SK-N-SH (cell line): ENCODE measurements around the gene UNC13B. TPM values are rescaled to one million over a fixed set of nuclear protein-coding genes. Genes with fewer than 3 reads are reported as not detected.
"Not testable (repeated sequence)": the region's sequence is repeated elsewhere in the genome, so short reads cannot be mapped to it uniquely, and the experiment has no call there.

ENCODE experiments used
- CTCF ChIA-PET: fragments of 300-600, 350-600 bp; formaldehyde crosslinking; extraction: SDS; loops from one replicate; lab custom pipeline; 2021; lab: Yijun Ruan, JAX
- POLR2A ChIA-PET: fragments of 350-600 bp; sonication (Branson Sonifier 250); formaldehyde crosslinking; extraction: SDS; loops from one replicate; lab custom pipeline; 2020; ENCODE audit warnings: antibody characterized with exemption, inconsistent platforms; lab: Yijun Ruan, JAX
- DNase-seq: peaks from one replicate; pipeline ENCODE4 v3.0.0; 2012
- H2AFZ ChIP-seq: fragments of 200-600 bp; sonication (generic); 2 replicates; pipeline ENCODE4 v1.8.1; 2016; ENCODE audit warnings: antibody characterized with exemption, mild to moderate bottlenecking, low read depth
- H3F3A ChIP-seq: fragments of 200-600 bp; sonication (generic); replicated peaks from 2 replicates; pipeline ENCODE3; 2016; ENCODE audit warnings: antibody characterized with exemption, mild to moderate bottlenecking; ENCODE audit not compliant: insufficient read depth
- H3K27ac ChIP-seq, 2 experiments: fragments of 200-500 bp in 1 of 2; fragments of 200-600 bp in 1 of 2; sonication (Bioruptor generic) in 1 of 2; sonication (generic), shearing (Covaris generic) in 1 of 2; 2 replicates each; pipeline versions ENCODE4 v1.5.1 to v1.6.1; 2014 to 2016; ENCODE audit warnings: low read depth in 2 of 2, inconsistent platforms in 1 of 2, low read length in 1 of 2, mild to moderate bottlenecking in 1 of 2, mixed read lengths in 1 of 2
- H3K27me3 ChIP-seq: fragments of 200-600 bp; sonication (generic), shearing (Covaris generic); 2 replicates; pipeline ENCODE4 v1.6.1; 2016; ENCODE audit warnings: mixed run types; ENCODE audit not compliant: insufficient read depth
- H3K36me3 ChIP-seq, 2 experiments: fragments of 200-500 bp in 1 of 2; fragments of 200-600 bp in 1 of 2; sonication (Bioruptor generic) in 1 of 2; sonication (generic) in 1 of 2; replicated peaks in 1 of 2; 2 replicates each; pipeline versions ENCODE3 to v1.5.1; 2014 to 2016; ENCODE audit warnings: low read length in 1 of 2, mild to moderate bottlenecking in 1 of 2; ENCODE audit not compliant: insufficient read depth in 2 of 2, control insufficient read depth in 1 of 2
- H3K4me1 ChIP-seq, 2 experiments: fragments of 200-500 bp in 1 of 2; fragments of 200-600 bp in 1 of 2; sonication (Bioruptor generic) in 1 of 2; sonication (generic), shearing (Covaris generic) in 1 of 2; 2 replicates each; pipeline versions ENCODE4 v1.5.1 to v1.6.1; 2014 to 2016; ENCODE audit warnings: low read depth in 1 of 2, low read length in 1 of 2, mixed run types in 1 of 2; ENCODE audit not compliant: insufficient read depth in 2 of 2, control insufficient read depth in 1 of 2
- H3K4me2 ChIP-seq: fragments of 200-600 bp; sonication (generic), shearing (Covaris generic); 2 replicates; pipeline ENCODE4 v1.6.1; 2017; ENCODE audit warnings: mixed run types
- H3K4me3 ChIP-seq, 2 experiments: fragments of 200-500 bp in 1 of 2; fragments of 200-600 bp in 1 of 2; sonication (Bioruptor generic) in 1 of 2; sonication (generic), shearing (Covaris generic) in 1 of 2; 2 replicates each; pipeline versions ENCODE4 v1.5.1 to v1.8.1; 2014 to 2016; ENCODE audit warnings: low read depth in 2 of 2, inconsistent platforms in 1 of 2, low read length in 1 of 2, mild to moderate bottlenecking in 1 of 2, mixed read lengths in 1 of 2, moderate library complexity in 1 of 2
- H3K79me2 ChIP-seq: fragments of 200-600 bp; sonication (generic); 2 replicates; pipeline ENCODE4 v1.8.1; 2017; ENCODE audit warnings: mild to moderate bottlenecking; ENCODE audit not compliant: insufficient read depth
- H3K9ac ChIP-seq: fragments of 200-600 bp; sonication (generic); 2 replicates; pipeline ENCODE4 v1.6.1; 2017; ENCODE audit warnings: mixed run types
- H3K9me2 ChIP-seq: fragments of 200-600 bp; sonication (generic); 2 replicates; pipeline ENCODE4 v1.6.1; 2017; ENCODE audit warnings: mixed run types
- H3K9me3 ChIP-seq: fragments of 200-600 bp; sonication (generic); 2 replicates; pipeline ENCODE4 v1.6.1; 2017; ENCODE audit warnings: mixed run types, mild to moderate bottlenecking, moderate library complexity
- H4K20me1 ChIP-seq: fragments of 200-600 bp; sonication (generic); 2 replicates; pipeline ENCODE4 v1.6.1; 2017; ENCODE audit warnings: mild to moderate bottlenecking, mixed run types; ENCODE audit not compliant: insufficient read depth
- CHD2 ChIP-seq: fragments of 150-350 bp; IDR thresholded peaks from 2 replicates; pipeline ENCODE4 v1.6.1; 2018; ENCODE audit warnings: low read length; ENCODE audit not compliant: partially characterized antibody
- ELF1 ChIP-seq: IDR thresholded peaks from 2 replicates; pipeline ENCODE4 v1.4.0; 2012
- FOXM1 ChIP-seq: IDR thresholded peaks from 2 replicates; pipeline ENCODE4 v1.4.0; 2012; ENCODE audit warnings: low read depth, mild to moderate bottlenecking
- GABPA ChIP-seq: IDR thresholded peaks from 2 replicates; pipeline ENCODE4 v1.4.0; 2012; ENCODE audit warnings: low read depth, mild to moderate bottlenecking
- JUND ChIP-seq: IDR thresholded peaks from 2 replicates; pipeline ENCODE4 v1.4.0; 2012
- MEF2A ChIP-seq: IDR thresholded peaks from 2 replicates; pipeline ENCODE4 v1.4.0; 2012; ENCODE audit warnings: low read depth, borderline replicate concordance
- NFIC ChIP-seq: IDR thresholded peaks from 2 replicates; pipeline ENCODE4 v1.4.0; 2012; ENCODE audit warnings: borderline replicate concordance
- POLR2AphosphoS5 ChIP-seq: IDR thresholded peaks from 2 replicates; pipeline ENCODE4 v1.6.1; 2012; ENCODE audit warnings: low read depth, low read length
- RXRA ChIP-seq: IDR thresholded peaks from 2 replicates; pipeline ENCODE4 v1.4.0; 2012; ENCODE audit warnings: low read depth, mild to moderate bottlenecking, borderline replicate concordance
- SIN3A ChIP-seq: IDR thresholded peaks from 2 replicates; pipeline ENCODE4 v1.6.1; 2012; ENCODE audit warnings: low read depth, mild to moderate bottlenecking, low read length, moderate library complexity, borderline replicate concordance
- SMC3 ChIP-seq: IDR thresholded peaks from 2 replicates; pipeline ENCODE4 v1.6.1; 2012; ENCODE audit warnings: low read depth, low read length, improper control_type of control experiment
- WGBS: methylation state at CpG from one replicate; pipeline ENCODE4 v1.1.6; 2017; ENCODE audit warnings: low lambda C conversion rate; 5-methylcytosine and 5-hydroxymethylcytosine counted together
- polyA plus RNA-seq, 3 experiments: library from polyadenylated mRNA; depleted of rRNA; stranded (reverse); fragments of >200 nt; gene quantifications; 2 replicates each; pipeline ENCODE4 v1.2.3, GENCODE V29; 2012
- TF ChIP-seq, protein P1 (sequence below): fragments of 200-600 bp; sonication (generic); IDR thresholded peaks from 2 replicates; pipeline ENCODE4 v1.6.1; 2017; ENCODE audit warnings: antibody characterized with exemption, mild to moderate bottlenecking, moderate library complexity
- TF ChIP-seq, protein P2 (sequence below): fragments of 150-350 bp; IDR thresholded peaks from 2 replicates; pipeline ENCODE4 v1.6.1; 2016; ENCODE audit warnings: mild to moderate bottlenecking, low read depth, low read length
- TF ChIP-seq, protein P3 (sequence below): fragments of 150-350 bp; IDR thresholded peaks from 2 replicates; pipeline ENCODE4 v1.6.1; 2017; ENCODE audit warnings: antibody characterized with exemption, low read length, low read depth, borderline replicate concordance

Gene UNC13B
- polyA plus RNA-seq, 1 of the 3 experiments (the other 2 are of a cell fraction) = 8.1 TPM

DNA sequence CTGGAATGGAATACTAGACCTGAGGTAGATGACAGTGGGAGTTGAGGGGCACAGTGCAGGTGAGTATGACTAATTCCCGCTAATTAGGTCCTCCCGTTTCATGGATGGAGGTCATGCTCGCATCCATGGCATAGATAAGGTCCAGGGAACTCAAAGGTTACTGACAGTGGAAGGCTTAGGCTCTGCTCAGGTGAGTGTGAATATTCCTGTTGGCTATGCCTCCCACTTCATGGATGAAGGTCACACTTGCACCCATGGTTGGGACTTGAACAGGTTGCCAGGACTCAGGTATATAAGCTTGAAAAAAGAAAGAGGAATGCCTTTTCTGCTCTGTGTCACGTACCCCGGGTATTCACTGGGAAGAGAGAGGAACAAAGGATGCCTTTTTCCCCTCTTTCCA, 19.8 kb upstream of the UNC13B start:
- no peaks in the 10 kb centered on the region for H3K36me3 ChIP-seq
- H3K9me3 ChIP-seq = no peaks in the 10 kb centered on the region
- no peaks in the 10 kb centered on the region for H3F3A ChIP-seq
- H2AFZ ChIP-seq = no peak overlapping the region
- TF ChIP-seq SMC3 (no peak), SIN3A (no peak), JUND (no peak), NFIC (no peak), ELF1 (no peak)
- TF ChIP-seq, protein P1, sequence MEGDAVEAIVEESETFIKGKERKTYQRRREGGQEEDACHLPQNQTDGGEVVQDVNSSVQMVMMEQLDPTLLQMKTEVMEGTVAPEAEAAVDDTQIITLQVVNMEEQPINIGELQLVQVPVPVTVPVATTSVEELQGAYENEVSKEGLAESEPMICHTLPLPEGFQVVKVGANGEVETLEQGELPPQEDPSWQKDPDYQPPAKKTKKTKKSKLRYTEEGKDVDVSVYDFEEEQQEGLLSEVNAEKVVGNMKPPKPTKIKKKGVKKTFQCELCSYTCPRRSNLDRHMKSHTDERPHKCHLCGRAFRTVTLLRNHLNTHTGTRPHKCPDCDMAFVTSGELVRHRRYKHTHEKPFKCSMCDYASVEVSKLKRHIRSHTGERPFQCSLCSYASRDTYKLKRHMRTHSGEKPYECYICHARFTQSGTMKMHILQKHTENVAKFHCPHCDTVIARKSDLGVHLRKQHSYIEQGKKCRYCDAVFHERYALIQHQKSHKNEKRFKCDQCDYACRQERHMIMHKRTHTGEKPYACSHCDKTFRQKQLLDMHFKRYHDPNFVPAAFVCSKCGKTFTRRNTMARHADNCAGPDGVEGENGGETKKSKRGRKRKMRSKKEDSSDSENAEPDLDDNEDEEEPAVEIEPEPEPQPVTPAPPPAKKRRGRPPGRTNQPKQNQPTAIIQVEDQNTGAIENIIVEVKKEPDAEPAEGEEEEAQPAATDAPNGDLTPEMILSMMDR = no peak
- CTCF ChIA-PET = no interaction called here
- WGBS = 1% methylated on average over 5 of the region's 5 CpGs
- H3K9ac ChIP-seq = no peak overlapping the region
- no peaks in the 10 kb centered on the region for H3K9me2 ChIP-seq
- H3K4me3 ChIP-seq = no peak overlapping the region
- no peaks in the 10 kb centered on the region for H3K27me3 ChIP-seq
- no peaks in the 10 kb centered on the region for H3K4me1 ChIP-seq
- no peak overlapping the region for H3K4me2 ChIP-seq
- no peaks in the 10 kb centered on the region for H4K20me1 ChIP-seq
- no peak overlapping the region for H3K27ac ChIP-seq
- DNase-seq = no peak
- POLR2A ChIA-PET = no interaction called here
- H3K79me2 ChIP-seq = no peaks in the 10 kb centered on the region

DNA sequence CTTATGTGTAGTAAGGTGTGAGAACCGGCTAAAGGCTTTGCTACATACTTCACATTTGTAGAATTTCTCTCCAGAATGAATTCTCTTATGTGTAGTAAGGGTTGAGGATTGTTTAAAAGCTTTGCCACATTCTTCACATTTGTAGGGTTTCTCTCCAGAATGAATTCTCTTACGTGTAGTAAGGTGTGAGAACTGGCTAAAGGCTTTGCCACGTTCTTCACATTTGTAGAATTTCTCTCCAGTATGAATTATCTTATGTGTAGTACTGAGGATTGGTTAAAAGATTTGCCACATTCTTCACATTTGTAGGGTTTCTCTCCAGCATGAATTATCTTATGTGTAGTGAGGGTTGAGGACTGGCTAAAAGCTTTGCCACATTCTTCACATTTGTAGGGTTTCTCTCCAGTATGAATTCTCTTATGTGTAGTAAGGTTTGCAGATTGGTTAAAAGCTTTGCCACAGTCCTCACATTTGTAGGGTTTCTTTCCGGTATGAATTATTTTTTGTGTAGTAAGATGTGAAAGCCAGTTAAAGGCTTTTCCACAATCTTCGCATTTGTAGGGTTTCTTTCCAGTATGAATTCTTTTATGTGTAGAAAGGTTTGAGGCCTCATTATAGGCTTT, 13.8 kb upstream of the UNC13B start:
- H3K4me2 ChIP-seq, H3K27ac ChIP-seq, H2AFZ ChIP-seq, H3K79me2 ChIP-seq, H4K20me1 ChIP-seq, CTCF ChIA-PET, H3K4me3 ChIP-seq, H3K27me3 ChIP-seq, H3K9me3 ChIP-seq, H3K9ac ChIP-seq, H3K36me3 ChIP-seq, H3K4me1 ChIP-seq, H3K9me2 ChIP-seq, POLR2A ChIA-PET, DNase-seq, H3F3A ChIP-seq: not testable (repeated sequence)
- 24% methylated on average over 5 of the region's 5 CpGs for WGBS

DNA sequence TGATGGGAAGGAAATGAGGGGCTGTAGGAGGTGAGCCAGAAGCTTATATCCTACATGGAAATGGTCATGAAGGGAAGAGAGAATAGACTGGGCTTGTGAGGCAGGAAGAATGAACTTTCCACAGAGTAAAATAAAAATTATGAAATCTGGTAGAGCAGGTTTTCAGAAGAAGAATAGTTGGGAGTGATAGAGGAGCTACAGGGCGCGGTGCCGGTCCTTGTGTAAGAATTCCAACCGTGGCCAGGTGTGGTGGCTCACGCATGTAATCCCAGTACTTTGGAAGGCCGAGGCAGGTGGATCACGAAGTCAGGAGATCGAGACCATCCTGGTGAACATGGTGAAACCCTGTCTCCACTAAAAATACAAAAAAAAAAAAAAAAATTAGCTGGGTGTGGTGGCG, 8.9 kb upstream of the UNC13B start:
- no peaks in the 10 kb centered on the region for H4K20me1 ChIP-seq
- ChIA-PET POLR2A (no interaction called here), CTCF (no interaction called here)
- H3K4me1 ChIP-seq = no peaks in the 10 kb centered on the region
- no peak overlapping the region for H3K9ac ChIP-seq
- no peaks in the 10 kb centered on the region for H3K27me3 ChIP-seq
- H3K4me3 ChIP-seq = no peak overlapping the region
- no peaks in the 10 kb centered on the region for H3K36me3 ChIP-seq
- no peaks in the 10 kb centered on the region for H3K9me2 ChIP-seq
- no peak overlapping the region for H3K27ac ChIP-seq
- DNase-seq = no peak
- no peaks in the 10 kb centered on the region for H3F3A ChIP-seq
- no peak overlapping the region for H3K4me2 ChIP-seq
- no peak for TF ChIP-seq POLR2AphosphoS5
- TF ChIP-seq, protein P1 = no peak
- TF ChIP-seq, protein P2, sequence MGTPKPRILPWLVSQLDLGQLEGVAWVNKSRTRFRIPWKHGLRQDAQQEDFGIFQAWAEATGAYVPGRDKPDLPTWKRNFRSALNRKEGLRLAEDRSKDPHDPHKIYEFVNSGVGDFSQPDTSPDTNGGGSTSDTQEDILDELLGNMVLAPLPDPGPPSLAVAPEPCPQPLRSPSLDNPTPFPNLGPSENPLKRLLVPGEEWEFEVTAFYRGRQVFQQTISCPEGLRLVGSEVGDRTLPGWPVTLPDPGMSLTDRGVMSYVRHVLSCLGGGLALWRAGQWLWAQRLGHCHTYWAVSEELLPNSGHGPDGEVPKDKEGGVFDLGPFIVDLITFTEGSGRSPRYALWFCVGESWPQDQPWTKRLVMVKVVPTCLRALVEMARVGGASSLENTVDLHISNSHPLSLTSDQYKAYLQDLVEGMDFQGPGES = no peak
- no peak for TF ChIP-seq SMC3
- no peak for TF ChIP-seq MEF2A
- no peak for TF ChIP-seq FOXM1
- no peak for TF ChIP-seq CHD2
- no peak for TF ChIP-seq RXRA
- TF ChIP-seq, protein P3, sequence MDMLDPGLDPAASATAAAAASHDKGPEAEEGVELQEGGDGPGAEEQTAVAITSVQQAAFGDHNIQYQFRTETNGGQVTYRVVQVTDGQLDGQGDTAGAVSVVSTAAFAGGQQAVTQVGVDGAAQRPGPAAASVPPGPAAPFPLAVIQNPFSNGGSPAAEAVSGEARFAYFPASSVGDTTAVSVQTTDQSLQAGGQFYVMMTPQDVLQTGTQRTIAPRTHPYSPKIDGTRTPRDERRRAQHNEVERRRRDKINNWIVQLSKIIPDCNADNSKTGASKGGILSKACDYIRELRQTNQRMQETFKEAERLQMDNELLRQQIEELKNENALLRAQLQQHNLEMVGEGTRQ = no peak
- no peak for TF ChIP-seq JUND
- TF ChIP-seq GABPA = no peak
- H3K9me3 ChIP-seq = no peaks in the 10 kb centered on the region
- H2AFZ ChIP-seq = no peak overlapping the region
- H3K79me2 ChIP-seq = no peaks in the 10 kb centered on the region
- 43% methylated on average over 9 of the region's 9 CpGs for WGBS
